ENCODE data around the gene ZNF319. TPM values are rescaled to one million over a fixed set of nuclear protein-coding genes. Genes with fewer than 3 reads are reported as not detected.

ZNF319 gene
- total RNA-seq, 1 donor from 2014 or later, result 14.9 TPM

GRCh38 chr16:57945740-57946138, 54.7 kb downstream of the ZNF319 start:
- H3K4me3 Mint-ChIP-seq (ENCODE audit: unreplicated experiment), result no peak overlapping the region
- no peak for TF ChIP-seq CTCF (IDR thresholded peaks at IDR 0.05)

GRCh38 chr16:57944970-57945739, 55.3 kb downstream of the ZNF319 start:
- no peaks in the 10 kb centered on the region for H3K36me3 Mint-ChIP-seq (ENCODE audit: unreplicated experiment)
- no peaks in the 10 kb centered on the region for H3K9me3 Mint-ChIP-seq (ENCODE audit: unreplicated experiment)

More at GRCh38 chr16:57945740-57946138, 54.7 kb downstream of the ZNF319 start:
- Mint-ChIP-seq H3K27me3 (ENCODE audit: unreplicated experiment) (peaks cover 31% of the 10 kb centered on the region), H3K36me3 (ENCODE audit: unreplicated experiment) (no peaks in the 10 kb centered on the region), H3K9me3 (ENCODE audit: unreplicated experiment) (no peaks in the 10 kb centered on the region), H3K27ac (ENCODE audit: unreplicated experiment) (no peak overlapping the region), H3K4me1 (ENCODE audit: unreplicated experiment) (no peaks in the 10 kb centered on the region)
- DNase-seq (ENCODE audit: extremely low spot score, unreplicated experiment), result no peak

More at GRCh38 chr16:57944970-57945739, 55.3 kb downstream of the ZNF319 start:
- no peak for DNase-seq (ENCODE audit: extremely low spot score, unreplicated experiment)
- Mint-ChIP-seq H3K27ac (ENCODE audit: unreplicated experiment) (no peak overlapping the region), H3K4me3 (ENCODE audit: unreplicated experiment) (no peak overlapping the region), H3K27me3 (ENCODE audit: unreplicated experiment) (peaks cover 37% of the 10 kb centered on the region), H3K4me1 (ENCODE audit: unreplicated experiment) (no peaks in the 10 kb centered on the region)
- TF ChIP-seq CTCF (IDR thresholded peaks at IDR 0.05), result no peak

Other genes starting within 250 kb of the ZNF319 start
- 191 and 196 TPM in 2 replicates for gene KIFC3, start 198.2 kb downstream of the ZNF319 start, total RNA-seq
- not detected in 2 replicates for gene CNGB1, start 29.5 kb downstream of the ZNF319 start, total RNA-seq
- gene USB1, start 735 bp upstream of the ZNF319 start, total RNA-seq, result 43.4 and 45.5 TPM in 2 replicates
- 4.9 and 5.2 TPM in 2 replicates for gene MMP15, start 25.1 kb upstream of the ZNF319 start, total RNA-seq
- gene CFAP20, start 128.7 kb upstream of the ZNF319 start, total RNA-seq, result 28.7 TPM in 2 replicates
- gene CSNK2A2, start 197.4 kb upstream of the ZNF319 start, total RNA-seq, result 77.9 and 79.3 TPM in 2 replicates